Endodermal cell (in vitro differentiated cells): ENCODE measurements around the gene ZDHHC6. TPM values are rescaled to one million over a fixed set of nuclear protein-coding genes. Genes with fewer than 3 reads are reported as not detected.
"Not testable (repeated sequence)": the region's sequence is repeated elsewhere in the genome, so short reads cannot be mapped to it uniquely, and the experiment has no call there.

ENCODE experiments used
- DNase-seq: peaks from one replicate; pipeline ENCODE4 v3.0.0-alpha.2; 2017
- H3K27ac ChIP-seq: 2 replicates; pipeline ENCODE4 v1.5.1; 2013; ENCODE audit warnings: mild to moderate bottlenecking, low read depth, low read length, moderate library complexity
- H3K27me3 ChIP-seq: 2 replicates; pipeline ENCODE4 v1.6.1; 2013; ENCODE audit warnings: mild to moderate bottlenecking, low read length, moderate library complexity; ENCODE audit not compliant: insufficient read depth, control insufficient read depth, poor library complexity, severe bottlenecking
- H3K36me3 ChIP-seq: 2 replicates; pipeline ENCODE4 v1.7.0; 2013; ENCODE audit warnings: mild to moderate bottlenecking, low read length, moderate library complexity; ENCODE audit not compliant: control insufficient read depth, insufficient read depth
- H3K4me1 ChIP-seq: one replicate; pipeline ENCODE4 v1.7.0; 2013; ENCODE audit warnings: low read length; ENCODE audit not compliant: control insufficient read depth, insufficient read depth
- H3K4me3 ChIP-seq: 2 replicates; pipeline ENCODE4 v1.5.1; 2013; ENCODE audit warnings: mild to moderate bottlenecking, low read length, moderate library complexity
- H3K9ac ChIP-seq: 2 replicates; pipeline ENCODE4 v1.6.1; 2013; ENCODE audit warnings: mild to moderate bottlenecking, low read length, moderate library complexity; ENCODE audit not compliant: poor library complexity, severe bottlenecking; ENCODE audit errors: extremely low read depth
- H3K9me3 ChIP-seq: 2 replicates; pipeline ENCODE4 v1.6.1; 2013; ENCODE audit warnings: mild to moderate bottlenecking, low read length, moderate library complexity; ENCODE audit not compliant: control insufficient read depth
- H3K27ac Mint-ChIP-seq: 2 replicates; pipeline ENCODE4 v1.8.0; 2020; ENCODE audit warnings: mixed read lengths
- H3K27me3 Mint-ChIP-seq: 2 replicates; pipeline ENCODE4 v1.8.0; 2021; ENCODE audit warnings: mild to moderate bottlenecking, mixed read lengths; ENCODE audit not compliant: insufficient read depth
- H3K36me3 Mint-ChIP-seq: 2 replicates; pipeline ENCODE4 v1.8.0; 2020; ENCODE audit warnings: low read depth, mixed read lengths
- H3K4me1 Mint-ChIP-seq: 2 replicates; pipeline ENCODE4 v1.8.0; 2020; ENCODE audit warnings: mixed read lengths
- H3K4me3 Mint-ChIP-seq: 2 replicates; pipeline ENCODE4 v1.8.0; 2020; ENCODE audit warnings: mild to moderate bottlenecking, moderate library complexity, mixed read lengths
- H3K9me3 Mint-ChIP-seq: 2 replicates; pipeline ENCODE4 v1.8.0; 2020; ENCODE audit warnings: mild to moderate bottlenecking, mixed read lengths
- CTCF ChIP-seq: fragments of 200-600 bp; sonication (generic); conservative IDR thresholded peaks from 2 replicates; pipeline ENCODE4 v1.5.0; 2021; ENCODE audit warnings: antibody characterized with exemption, mild to moderate bottlenecking
- WGBS, 2 experiments: methylation state at CpG; one replicate each; pipeline versions ENCODE4 v1.1.5 to v1.1.7; 2013; ENCODE audit warnings: missing lambda C conversion rate in 2 of 2, mixed read lengths in 1 of 2; ENCODE audit not compliant: insufficient coverage in 1 of 2, insufficient read length in 1 of 2; 5-methylcytosine and 5-hydroxymethylcytosine counted together
- total RNA-seq, 2 donors: library from RNA; stranded (reverse); fragmentation: NEBNext Ultra II Directional in 1 of 2; extraction: Animal tissue kit (Norgen Biotek cat#: 25700) in 1 of 2; gene quantifications; 2 replicates in 1 of 2; 3 replicates in 1 of 2; pipeline ENCODE4 v1.2.1, GENCODE V29; 2021

Gene ZDHHC6
- total RNA-seq, 2 donors from 2014 or later, result 30.4 to 35.7 TPM

GRCh38 chr10:112465299-112465883 is 18.7 kb upstream of the ZDHHC6 start:
- Mint-ChIP-seq H3K9me3 (peaks cover 3% of the 10 kb centered on the region), H3K4me3 (no peak overlapping the region), H3K4me1 (no peaks in the 10 kb centered on the region), H3K27ac (no peak overlapping the region), H3K36me3 (peaks cover 44% of the 10 kb centered on the region), H3K27me3 (no peaks in the 10 kb centered on the region)
- H3K4me3 ChIP-seq, result no peak overlapping the region
- TF ChIP-seq CTCF, result no peak
- no peak overlapping the region for H3K9ac ChIP-seq
- H3K36me3 ChIP-seq, result peaks cover 53% of the 10 kb centered on the region
- no peak for DNase-seq
- H3K27ac ChIP-seq, result no peak overlapping the region
- no peaks in the 10 kb centered on the region for H3K4me1 ChIP-seq
- H3K9me3 ChIP-seq, result peaks cover 12% of the 10 kb centered on the region
- no peaks in the 10 kb centered on the region for H3K27me3 ChIP-seq
- 100% methylated on average over 1 of the region's 3 CpGs; no CpG with 5 or more reads in 1 of the 2 experiments for WGBS, 2 experiments

- not testable (repeated sequence) for H3K9me3 Mint-ChIP-seq, H3K4me1 Mint-ChIP-seq, H3K27me3 ChIP-seq, H3K4me1 ChIP-seq, H3K9ac ChIP-seq, H3K27ac Mint-ChIP-seq, H3K4me3 Mint-ChIP-seq, H3K27me3 Mint-ChIP-seq, H3K27ac ChIP-seq, DNase-seq, H3K4me3 ChIP-seq
- 85 to 92% methylated on average over 4 to 5 of the region's 5 CpGs for WGBS, 2 experiments
- peaks cover 53% of the 10 kb centered on the region for H3K36me3 ChIP-seq
- H3K9me3 ChIP-seq, result peaks cover 12% of the 10 kb centered on the region
- H3K36me3 Mint-ChIP-seq, result peaks cover 41% of the 10 kb centered on the region
Measured at GRCh38 chr10:112464074-112464473, 17.4 kb upstream of the ZDHHC6 start.

GRCh38 chr10:112461029-112461887 is 14.5 kb upstream of the ZDHHC6 start:
- Histone ChIP-seq H3K4me1 (no peaks in the 10 kb centered on the region), H3K9ac (no peak overlapping the region), H3K27me3 (no peaks in the 10 kb centered on the region), H3K9me3 (peaks cover 12% of the 10 kb centered on the region), H3K36me3 (peaks cover 42% of the 10 kb centered on the region), H3K27ac (no peak overlapping the region), H3K4me3 (no peak overlapping the region)
- TF ChIP-seq CTCF, result no peak
- Mint-ChIP-seq H3K27me3 (no peaks in the 10 kb centered on the region), H3K9me3 (peaks cover 3% of the 10 kb centered on the region), H3K36me3 (peaks cover 36% of the 10 kb centered on the region), H3K4me1 (no peaks in the 10 kb centered on the region), H3K4me3 (no peak overlapping the region), H3K27ac (no peak overlapping the region)
- DNase-seq, result no peak
- 67 to 95% methylated on average over 1 to 4 of the region's 4 CpGs for WGBS, 2 experiments
